Left ventricle myocardium inferior (tissue), 1 donor: ENCODE results near the gene EXOSC5. TPM values are rescaled to one million over a fixed set of nuclear protein-coding genes. Genes with fewer than 3 reads are reported as not detected.

ENCODE experiments used
- DNase-seq: peaks from one replicate; pipeline ENCODE4 v3.0.0-alpha.2; 2020
- H3K27ac ChIP-seq: fragments of 200-600 bp; replicated peaks from 2 replicates; pipeline ENCODE4 v1.8.0; 2021
- H3K27me3 ChIP-seq: fragments of 200-600 bp; 2 replicates; pipeline ENCODE4 v1.8.0; 2021; ENCODE audit warnings: low read depth
- H3K36me3 ChIP-seq: fragments of 200-600 bp; 2 replicates; pipeline ENCODE4 v1.8.0; 2021
- H3K4me1 ChIP-seq: fragments of 200-600 bp; 2 replicates; pipeline ENCODE4 v1.8.0; 2021
- H3K4me3 ChIP-seq: fragments of 200-600 bp; 2 replicates; pipeline ENCODE4 v1.8.0; 2021; ENCODE audit warnings: mild to moderate bottlenecking, moderate library complexity
- H3K9me3 ChIP-seq: fragments of 200-600 bp; replicated peaks from 2 replicates; pipeline ENCODE4 v1.8.0; 2021
- CTCF ChIP-seq: fragments of 200-600 bp; IDR thresholded peaks from 2 replicates; pipeline ENCODE4 v1.8.0; 2021; ENCODE audit warnings: antibody characterized with exemption, mild to moderate bottlenecking, borderline replicate concordance
- intact Hi-C: fragments of 100-400 bp; cut with micrococcal nuclease; formaldehyde crosslinking; loops from one replicate; pipeline ENCODE4 v1.11.0; 2022
- total RNA-seq: library from RNA; stranded (reverse); fragmentation: NEBNext Ultra II Directional; extraction: Animal tissue kit (Norgen Biotek cat#: 25700); gene quantifications from one replicate; pipeline ENCODE4 v1.2.1, GENCODE V29; 2021
- donor health status: DM: no; HTN: yes; CAD: no; lungs with severe emphysema.

Gene EXOSC5
- total RNA-seq, 1 donor from 2014 or later: 17.4 TPM

GRCh38 chr19:41341669-41342490 lies 55.3 kb downstream of the EXOSC5 start:
- no peak for DNase-seq
- Histone ChIP-seq H3K9me3 (no peaks in the 10 kb centered on the region), H3K36me3 (peaks cover 44% of the 10 kb centered on the region), H3K4me3 (no peak overlapping the region), H3K27me3 (no peaks in the 10 kb centered on the region), H3K4me1 (peaks cover 4% of the 10 kb centered on the region), H3K27ac (no peak overlapping the region)
- intact Hi-C loops: no loop called here
- TF ChIP-seq CTCF: no peak

- no peaks in the 10 kb centered on the region for H3K9me3 ChIP-seq
- H3K36me3 ChIP-seq: peaks cover 41% of the 10 kb centered on the region
- peaks cover 12% of the 10 kb centered on the region for H3K4me1 ChIP-seq
- no peaks in the 10 kb centered on the region for H3K27me3 ChIP-seq
- H3K4me3 ChIP-seq: no peak overlapping the region
- TF ChIP-seq CTCF: no peak
- DNase-seq: no peak
- intact Hi-C loops: no loop called here
- no peak overlapping the region for H3K27ac ChIP-seq
Observed at GRCh38 chr19:41339936-41340335, 57.2 kb downstream of the EXOSC5 start.

Other genes with a start within 250 kb of the EXOSC5 start
- 0.44 TPM for gene CYP2S1, start 204.1 kb downstream of the EXOSC5 start, total RNA-seq
- gene AXL, start 178.1 kb downstream of the EXOSC5 start, total RNA-seq: 13.6 TPM
- 103 TPM for gene HNRNPUL1, start 133.0 kb downstream of the EXOSC5 start, total RNA-seq
- gene CCDC97, start 87.2 kb downstream of the EXOSC5 start, total RNA-seq: 15.5 TPM
- 14.9 TPM for gene TGFB1, start 43.4 kb downstream of the EXOSC5 start, total RNA-seq
- gene B9D2, start 33.2 kb downstream of the EXOSC5 start, total RNA-seq: 2.5 TPM
- gene TMEM91, start 20.8 kb downstream of the EXOSC5 start, total RNA-seq: 2.8 TPM
- 51.0 TPM for gene BCKDHA, start 459 bp upstream of the EXOSC5 start, total RNA-seq
- 10.3 TPM for gene B3GNT8, start 30.0 kb upstream of the EXOSC5 start, total RNA-seq
- gene DMAC2, start 42.6 kb upstream of the EXOSC5 start, total RNA-seq: 125 TPM
- not detected for gene ERICH4, start 45.8 kb upstream of the EXOSC5 start, total RNA-seq
- 0.60 TPM for gene CEACAM21, start 178.8 kb upstream of the EXOSC5 start, total RNA-seq
- 0.25 TPM for gene CEACAM4, start 229.7 kb upstream of the EXOSC5 start, total RNA-seq